ENCODE data around the gene AGBL5. TPM values are rescaled to one million over a fixed set of nuclear protein-coding genes. Genes with fewer than 3 reads are reported as not detected.

The AGBL5 gene
- 18.9 TPM for total RNA-seq
- long read RNA-seq, transcript AGBL5-201 (11 exons, 2,382 nt) = major isoform, 13 of 45 reads
- long read RNA-seq, partial matches to known transcripts = 5 of 45 reads
- long read RNA-seq, other reads (novel, unspliced or antisense) = 25 of 45 reads

GRCh38 chr2:27050996-27051901 is at the start of gene AGBL5:
Gene AGBL5 (plus strand): TSS chr2:27051668. CDS start chr2:27052959, 1,291 bp downstream.
- no peak for TF ChIP-seq CTCF (IDR thresholded peaks at IDR 0.05)
- DNase-seq (peak; percentile 95), ATAC-seq (peak; percentile 90)
- H3K27me3 ChIP-seq (ENCODE audit: low read depth) = no peaks in the 10 kb centered on the region
- intact Hi-C loops (cut with DNase I) = no loop called here
- no peaks in the 10 kb centered on the region for H3K9me3 ChIP-seq
- H3K4me3 ChIP-seq = peak within 1 kb of the TSS; percentile 91
- peak within 1 kb of the TSS; percentile 85 for H3K27ac ChIP-seq
- peaks cover 14% of the 10 kb centered on the region for H3K4me1 ChIP-seq
- H3K36me3 ChIP-seq = peaks cover 27% of the 10 kb centered on the region

DNA sequence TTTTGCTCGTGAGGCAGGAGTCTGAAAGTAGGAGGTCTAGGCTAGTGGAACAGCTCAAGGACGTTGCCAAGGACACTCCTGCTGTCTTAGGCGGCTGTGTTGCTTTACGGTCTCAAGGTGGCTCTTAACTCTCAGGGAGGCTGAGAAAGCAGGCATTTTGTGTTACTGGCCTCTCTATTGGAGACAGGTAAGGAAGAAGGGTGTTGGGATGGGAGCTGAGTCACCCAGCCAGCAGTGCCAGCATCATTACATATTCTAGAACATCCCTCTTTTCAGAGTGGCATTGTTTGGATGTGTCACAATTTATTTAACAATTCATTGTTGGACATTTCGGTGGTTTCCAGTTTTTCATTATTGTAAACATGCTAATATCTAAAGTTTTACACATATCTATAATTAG is 49.5 kb upstream of the AGBL5 start:
- no peak for DNase-seq
- intact Hi-C loops (cut with DNase I) = no loop called here
- Histone ChIP-seq H3K4me1 (no peaks in the 10 kb centered on the region), H3K4me3 (no peak overlapping the region), H3K36me3 (no peaks in the 10 kb centered on the region), H3K9me3 (no peaks in the 10 kb centered on the region), H3K27ac (no peak overlapping the region), H3K27me3 (ENCODE audit: low read depth) (no peaks in the 10 kb centered on the region)
- ATAC-seq = no peak
- TF ChIP-seq CTCF (IDR thresholded peaks at IDR 0.05) = no peak

DNA sequence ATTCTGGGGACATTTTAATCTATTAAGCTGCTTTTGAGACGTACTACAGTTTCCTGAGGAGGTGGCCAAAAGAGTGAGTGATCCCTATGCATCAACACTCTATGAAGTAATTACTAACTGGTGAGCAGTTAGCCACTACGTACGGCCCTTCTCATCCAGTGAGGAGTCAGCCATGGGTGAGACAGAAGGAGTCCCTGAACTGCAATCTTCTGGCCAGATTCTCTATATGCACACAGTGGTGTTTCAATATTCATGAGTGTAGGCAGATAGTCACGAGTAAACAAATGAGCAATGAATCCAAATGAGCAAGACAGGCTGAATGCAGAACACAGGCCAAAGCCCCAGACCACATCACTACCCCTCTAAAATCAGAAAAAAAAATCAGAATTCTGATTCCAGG is 48.5 kb upstream of the AGBL5 start:
- Histone ChIP-seq H3K36me3 (no peaks in the 10 kb centered on the region), H3K9me3 (no peaks in the 10 kb centered on the region), H3K4me1 (no peaks in the 10 kb centered on the region), H3K27ac (no peak overlapping the region), H3K4me3 (no peak overlapping the region), H3K27me3 (ENCODE audit: low read depth) (no peaks in the 10 kb centered on the region)
- intact Hi-C loops (cut with DNase I) = no loop called here
- TF ChIP-seq CTCF (IDR thresholded peaks at IDR 0.05) = no peak
- DNase-seq = no peak
- no peak for ATAC-seq

DNA sequence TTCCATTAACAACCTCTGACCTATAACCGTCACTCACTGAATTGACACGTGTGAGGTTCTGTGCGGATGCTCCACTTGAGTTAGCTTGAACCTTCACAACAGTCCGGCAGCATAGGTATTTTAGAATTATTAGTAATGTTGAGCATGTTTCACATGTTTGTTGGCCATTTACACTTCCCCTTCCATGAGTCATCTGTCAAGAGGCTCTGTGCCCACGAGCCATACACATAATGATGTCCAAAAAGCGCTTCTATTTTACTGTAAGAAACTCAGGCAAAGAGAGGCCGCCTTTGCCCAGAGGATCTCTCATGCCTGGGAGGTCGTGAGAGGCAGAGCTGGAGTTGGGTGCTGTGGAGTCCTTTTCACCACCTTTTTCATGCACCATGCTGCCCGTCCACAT is 47.6 kb upstream of the AGBL5 start:
- DNase-seq (no peak), ATAC-seq (no peak)
- Histone ChIP-seq H3K4me1 (no peaks in the 10 kb centered on the region), H3K4me3 (no peak overlapping the region), H3K27ac (no peak overlapping the region), H3K36me3 (no peaks in the 10 kb centered on the region), H3K27me3 (ENCODE audit: low read depth) (no peaks in the 10 kb centered on the region), H3K9me3 (no peaks in the 10 kb centered on the region)
- no peak for TF ChIP-seq CTCF (IDR thresholded peaks at IDR 0.05)
- intact Hi-C loops (cut with DNase I) = no loop called here

GRCh38 chr2:27006602-27007415 is 44.7 kb upstream of the AGBL5 start:
- no peaks in the 10 kb centered on the region for H3K27me3 ChIP-seq (ENCODE audit: low read depth)
- intact Hi-C loops (cut with DNase I) = no loop called here
- H3K4me1 ChIP-seq = no peaks in the 10 kb centered on the region
- H3K27ac ChIP-seq = no peak overlapping the region
- H3K36me3 ChIP-seq = no peaks in the 10 kb centered on the region
- no peak for TF ChIP-seq CTCF (IDR thresholded peaks at IDR 0.05)
- ATAC-seq = no peak
- no peak for DNase-seq
- H3K9me3 ChIP-seq = no peaks in the 10 kb centered on the region
- H3K4me3 ChIP-seq = no peak overlapping the region

All from lower lobe of right lung (tissue), 2 donors.